MG63 (cell line): Measurements from ENCODE around the gene PTPRE. TPM values are rescaled to one million over a fixed set of nuclear protein-coding genes. Genes with fewer than 3 reads are reported as not detected.

ENCODE experiments used
- DNase-seq: peaks from one replicate; pipeline ENCODE4 v3.0.0-alpha.2; 2020
- H3K27me3 ChIP-seq: fragments of 250-450 bp; sonication (Bioruptor Pico); 2 replicates; pipeline ENCODE4 v1.5.1; 2020; ENCODE audit warnings: mild to moderate bottlenecking, moderate library complexity
- H3K36me3 ChIP-seq: fragments of 250-450 bp; sonication (Bioruptor Pico); 2 replicates; pipeline ENCODE4 v1.5.1; 2020; ENCODE audit warnings: mild to moderate bottlenecking, moderate library complexity
- H3K4me3 ChIP-seq: fragments of 250-450 bp; sonication (Bioruptor Pico); 2 replicates; pipeline ENCODE4 v1.5.1; 2020; ENCODE audit warnings: mild to moderate bottlenecking, moderate library complexity
- H3K9me3 ChIP-seq: fragments of 250-450 bp; sonication (Bioruptor Pico); 2 replicates; pipeline ENCODE4 v1.5.1; 2020; ENCODE audit warnings: mild to moderate bottlenecking, moderate library complexity
- total RNA-seq: library from RNA; depleted of rRNA; stranded (reverse); fragments of >200 nt; shearing (Covaris generic); gene quantifications from 2 replicates; pipeline ENCODE4 v1.2.3, GENCODE V29; 2014; ENCODE audit warnings: low replicate concordance

Gene PTPRE
- total RNA-seq, 1 experiment from 2014 or later: 0.86 TPM

GRCh38 chr10:127915324-127915723 is 8.4 kb downstream of the PTPRE start:
- Histone ChIP-seq H3K27me3 (no peaks in the 10 kb centered on the region), H3K36me3 (no peaks in the 10 kb centered on the region), H3K4me3 (no peak overlapping the region), H3K9me3 (no peaks in the 10 kb centered on the region)
- DNase-seq: no peak

GRCh38 chr10:127916826-127917225 is 9.9 kb downstream of the PTPRE start:
- Histone ChIP-seq H3K9me3 (no peaks in the 10 kb centered on the region), H3K4me3 (no peak overlapping the region), H3K36me3 (no peaks in the 10 kb centered on the region), H3K27me3 (no peaks in the 10 kb centered on the region)
- DNase-seq: no peak

GRCh38 chr10:127918572-127918971 is 11.7 kb downstream of the PTPRE start:
- Histone ChIP-seq H3K9me3 (no peaks in the 10 kb centered on the region), H3K36me3 (no peaks in the 10 kb centered on the region), H3K27me3 (no peaks in the 10 kb centered on the region), H3K4me3 (no peak overlapping the region)
- no peak for DNase-seq

- DNase-seq: peak; percentile 63
- Histone ChIP-seq H3K27me3 (no peaks in the 10 kb centered on the region), H3K36me3 (no peaks in the 10 kb centered on the region), H3K9me3 (no peaks in the 10 kb centered on the region), H3K4me3 (no peak overlapping the region)
Measured at GRCh38 chr10:127919418-127920271, 12.7 kb downstream of the PTPRE start.

- Histone ChIP-seq H3K27me3 (no peaks in the 10 kb centered on the region), H3K9me3 (no peaks in the 10 kb centered on the region), H3K36me3 (no peaks in the 10 kb centered on the region), H3K4me3 (no peak overlapping the region)
- no peak for DNase-seq
Measured at GRCh38 chr10:127920306-127921074, 13.6 kb downstream of the PTPRE start.

- no peaks in the 10 kb centered on the region for H3K36me3 ChIP-seq
- no peaks in the 10 kb centered on the region for H3K27me3 ChIP-seq
- no peak for DNase-seq
- no peak overlapping the region for H3K4me3 ChIP-seq
- H3K9me3 ChIP-seq: no peaks in the 10 kb centered on the region
Measured at GRCh38 chr10:127921075-127921752, 14.3 kb downstream of the PTPRE start.

GRCh38 chr10:127921753-127922145 is 14.8 kb downstream of the PTPRE start:
- H3K27me3 ChIP-seq: no peaks in the 10 kb centered on the region

GRCh38 chr10:127922206-127922605 is 15.3 kb downstream of the PTPRE start:
- no peak overlapping the region for H3K4me3 ChIP-seq
- H3K27me3 ChIP-seq: no peaks in the 10 kb centered on the region
- H3K9me3 ChIP-seq: no peaks in the 10 kb centered on the region
- DNase-seq: no peak
- no peaks in the 10 kb centered on the region for H3K36me3 ChIP-seq

More at GRCh38 chr10:127921753-127922145, 14.8 kb downstream of the PTPRE start:
- no peaks in the 10 kb centered on the region for H3K36me3 ChIP-seq
- H3K9me3 ChIP-seq: no peaks in the 10 kb centered on the region
- H3K4me3 ChIP-seq: no peak overlapping the region
- DNase-seq: no peak

- Histone ChIP-seq H3K9me3 (no peaks in the 10 kb centered on the region), H3K4me3 (no peak overlapping the region), H3K36me3 (no peaks in the 10 kb centered on the region), H3K27me3 (no peaks in the 10 kb centered on the region)
- peak; percentile 95 for DNase-seq
Measured at GRCh38 chr10:127922675-127923366, 15.9 kb downstream of the PTPRE start.

- H3K9me3 ChIP-seq: no peaks in the 10 kb centered on the region
- H3K36me3 ChIP-seq: no peaks in the 10 kb centered on the region
- no peak overlapping the region for H3K4me3 ChIP-seq
- H3K27me3 ChIP-seq: no peaks in the 10 kb centered on the region
- DNase-seq: no peak
Measured at GRCh38 chr10:127923646-127924045, 16.7 kb downstream of the PTPRE start.

GRCh38 chr10:127925471-127926207 is 18.7 kb downstream of the PTPRE start:
- peak; percentile 46 for DNase-seq
- no peaks in the 10 kb centered on the region for H3K9me3 ChIP-seq
- no peaks in the 10 kb centered on the region for H3K27me3 ChIP-seq
- no peak overlapping the region for H3K4me3 ChIP-seq
- H3K36me3 ChIP-seq: no peaks in the 10 kb centered on the region

GRCh38 chr10:127926455-127926854 is 19.6 kb downstream of the PTPRE start:
- H3K36me3 ChIP-seq: no peaks in the 10 kb centered on the region
- no peak overlapping the region for H3K4me3 ChIP-seq
- H3K9me3 ChIP-seq: no peaks in the 10 kb centered on the region
- no peaks in the 10 kb centered on the region for H3K27me3 ChIP-seq
- no peak for DNase-seq

GRCh38 chr10:127928021-127928806 is 21.3 kb downstream of the PTPRE start:
- no peaks in the 10 kb centered on the region for H3K36me3 ChIP-seq
- DNase-seq: peak; percentile 45
- H3K4me3 ChIP-seq: no peak overlapping the region
- no peaks in the 10 kb centered on the region for H3K9me3 ChIP-seq
- no peaks in the 10 kb centered on the region for H3K27me3 ChIP-seq

GRCh38 chr10:127932521-127933270 is 25.8 kb downstream of the PTPRE start:
- Histone ChIP-seq H3K9me3 (no peaks in the 10 kb centered on the region), H3K4me3 (no peak overlapping the region), H3K27me3 (no peaks in the 10 kb centered on the region), H3K36me3 (no peaks in the 10 kb centered on the region)
- DNase-seq: no peak

GRCh38 chr10:127933271-127933670 is 26.4 kb downstream of the PTPRE start:
- DNase-seq: no peak
- Histone ChIP-seq H3K4me3 (no peak overlapping the region), H3K27me3 (no peaks in the 10 kb centered on the region), H3K9me3 (no peaks in the 10 kb centered on the region), H3K36me3 (no peaks in the 10 kb centered on the region)
